GM21786 (cell line): Measurements from ENCODE around the gene THBS4.
A peak's percentile ranks its signal among the peaks of the same experiment; 100 is the strongest.

Experiments used
- ATAC-seq: cut with Tn5 transposase; IDR thresholded peaks from one replicate; pipeline ENCODE4 v1.9.1; 2021; ENCODE audit not compliant: unreplicated experiment

The THBS4 gene

GRCh38 chr5:80043187-80043586 lies 8.0 kb downstream of the THBS4 start:
- no peak for ATAC-seq

- ATAC-seq, result no peak
Measured at GRCh38 chr5:80048084-80048780, 13.1 kb downstream of the THBS4 start.

GRCh38 chr5:80052464-80052863 lies 17.3 kb downstream of the THBS4 start:
- no peak for ATAC-seq

GRCh38 chr5:80054682-80055081 lies 19.5 kb downstream of the THBS4 start:
- no peak for ATAC-seq

- ATAC-seq, result no peak
Measured at GRCh38 chr5:80055491-80056170, 20.5 kb downstream of the THBS4 start.

- ATAC-seq, result no peak
Measured at GRCh38 chr5:80057099-80057498, 22.0 kb downstream of the THBS4 start.

GRCh38 chr5:80057921-80058320 lies 22.8 kb downstream of the THBS4 start:
- no peak for ATAC-seq

GRCh38 chr5:80059354-80059980 lies 24.3 kb downstream of the THBS4 start:
- no peak for ATAC-seq

GRCh38 chr5:80060966-80061365 lies 25.8 kb downstream of the THBS4 start:
- ATAC-seq, result no peak

GRCh38 chr5:80061547-80061946 lies 26.4 kb downstream of the THBS4 start:
- no peak for ATAC-seq

- ATAC-seq, result no peak
Measured at GRCh38 chr5:80064124-80064523, 29.0 kb downstream of the THBS4 start.

GRCh38 chr5:80067016-80067415 lies 31.9 kb downstream of the THBS4 start:
- ATAC-seq, result no peak

GRCh38 chr5:80067531-80068245 lies 32.5 kb downstream of the THBS4 start:
- ATAC-seq, result no peak

GRCh38 chr5:80068246-80068636 lies 33.1 kb downstream of the THBS4 start:
- no peak for ATAC-seq

GRCh38 chr5:80068775-80069174 lies 33.6 kb downstream of the THBS4 start:
- ATAC-seq, result no peak

- ATAC-seq, result no peak
Measured at GRCh38 chr5:80069251-80069800, 34.2 kb downstream of the THBS4 start.

GRCh38 chr5:80069918-80070318 lies 34.8 kb downstream of the THBS4 start:
- ATAC-seq, result peak; percentile 39

GRCh38 chr5:80070338-80071056 lies 35.3 kb downstream of the THBS4 start:
- ATAC-seq, result peak; percentile 89

GRCh38 chr5:80071510-80072021 lies 36.4 kb downstream of the THBS4 start:
- no peak for ATAC-seq
